BLaER1 (cell line): ENCODE results near the gene XIRP2.
"Not testable (repeated sequence)": the region's sequence is repeated elsewhere in the genome, so short reads cannot be mapped to it uniquely, and the experiment has no call there.

ENCODE experiments used
- H3K27ac ChIP-seq: shearing (Covaris generic); formaldehyde crosslinking; 2 replicates; pipeline ENCODE4 v1.8.1; 2022
- H3K27me3 ChIP-seq: shearing (Covaris generic); formaldehyde crosslinking; 2 replicates; pipeline ENCODE4 v1.8.1; 2022
- H3K36me3 ChIP-seq: shearing (Covaris generic); formaldehyde crosslinking; 2 replicates; pipeline ENCODE4 v1.8.1; 2022
- H3K4me1 ChIP-seq: shearing (Covaris generic); formaldehyde crosslinking; 2 replicates; pipeline ENCODE4 v1.8.1; 2022
- H3K4me2 ChIP-seq: shearing (Covaris generic); formaldehyde crosslinking; 2 replicates; pipeline ENCODE4 v1.8.1; 2022
- H3K4me3 ChIP-seq: shearing (Covaris generic); formaldehyde crosslinking; 2 replicates; pipeline ENCODE4 v1.8.1; 2022
- H3K9ac ChIP-seq: shearing (Covaris generic); formaldehyde crosslinking; 2 replicates; pipeline ENCODE4 v1.8.1; 2022
- H3K9me3 ChIP-seq: shearing (Covaris generic); formaldehyde crosslinking; 2 replicates; pipeline ENCODE4 v1.8.1; 2022
- H4K20me1 ChIP-seq: shearing (Covaris generic); formaldehyde crosslinking; 2 replicates; pipeline ENCODE4 v1.8.1; 2022
- Cebpa-rat ChIP-seq: shearing (Covaris generic); IDR thresholded peaks from 2 replicates; pipeline ENCODE4 v1.8.1; 2022

The XIRP2 gene

GRCh38 chr2:167100506-167100905, 212.2 kb downstream of the XIRP2 start:
- no peaks in the 10 kb centered on the region for H3K27me3 ChIP-seq
- no peak overlapping the region for H3K9ac ChIP-seq
- no peak overlapping the region for H3K4me2 ChIP-seq
- no peak overlapping the region for H3K4me3 ChIP-seq
- no peak for TF ChIP-seq Cebpa-rat
- H3K4me1 ChIP-seq, result no peaks in the 10 kb centered on the region
- no peak overlapping the region for H3K27ac ChIP-seq
- H4K20me1 ChIP-seq, result no peaks in the 10 kb centered on the region
- H3K9me3 ChIP-seq, result no peaks in the 10 kb centered on the region
- H3K36me3 ChIP-seq, result no peaks in the 10 kb centered on the region

GRCh38 chr2:167103028-167103756, 214.9 kb downstream of the XIRP2 start:
- no peak overlapping the region for H3K27ac ChIP-seq
- H3K9ac ChIP-seq, result no peak overlapping the region

GRCh38 chr2:167103757-167104133, 215.5 kb downstream of the XIRP2 start:
- H3K27me3 ChIP-seq, result no peaks in the 10 kb centered on the region
- H3K36me3 ChIP-seq, result no peaks in the 10 kb centered on the region
- no peak overlapping the region for H3K4me3 ChIP-seq
- no peak overlapping the region for H3K4me2 ChIP-seq
- no peak overlapping the region for H3K27ac ChIP-seq
- no peak overlapping the region for H3K9ac ChIP-seq
- no peaks in the 10 kb centered on the region for H3K9me3 ChIP-seq
- H3K4me1 ChIP-seq, result no peaks in the 10 kb centered on the region
- H4K20me1 ChIP-seq, result no peaks in the 10 kb centered on the region
- no peak for TF ChIP-seq Cebpa-rat

More at GRCh38 chr2:167103028-167103756, 214.9 kb downstream of the XIRP2 start:
- H3K4me1 ChIP-seq, result no peaks in the 10 kb centered on the region
- H3K4me2 ChIP-seq, result no peak overlapping the region
- TF ChIP-seq Cebpa-rat, result no peak
- no peaks in the 10 kb centered on the region for H3K9me3 ChIP-seq
- no peaks in the 10 kb centered on the region for H3K36me3 ChIP-seq
- no peaks in the 10 kb centered on the region for H4K20me1 ChIP-seq
- no peak overlapping the region for H3K4me3 ChIP-seq
- no peaks in the 10 kb centered on the region for H3K27me3 ChIP-seq

GRCh38 chr2:167104691-167105090, 216.4 kb downstream of the XIRP2 start:
- H3K27me3 ChIP-seq, result no peaks in the 10 kb centered on the region
- H3K4me3 ChIP-seq, result no peak overlapping the region
- H3K9ac ChIP-seq, result no peak overlapping the region
- H3K4me1 ChIP-seq, result no peaks in the 10 kb centered on the region
- no peaks in the 10 kb centered on the region for H3K36me3 ChIP-seq
- no peak overlapping the region for H3K27ac ChIP-seq
- H3K9me3 ChIP-seq, result no peaks in the 10 kb centered on the region
- TF ChIP-seq Cebpa-rat, result no peak
- H3K4me2 ChIP-seq, result no peak overlapping the region
- no peaks in the 10 kb centered on the region for H4K20me1 ChIP-seq

GRCh38 chr2:167109682-167110081, 221.4 kb downstream of the XIRP2 start:
- H3K9ac ChIP-seq, H3K36me3 ChIP-seq, H3K4me3 ChIP-seq, H3K4me1 ChIP-seq, H4K20me1 ChIP-seq, H3K4me2 ChIP-seq, H3K27me3 ChIP-seq, H3K27ac ChIP-seq, H3K9me3 ChIP-seq: not testable (repeated sequence)

GRCh38 chr2:167110345-167110744, 222.1 kb downstream of the XIRP2 start:
- no peak for TF ChIP-seq Cebpa-rat

GRCh38 chr2:167114018-167114417, 225.7 kb downstream of the XIRP2 start:
- Histone ChIP-seq H3K36me3 (no peaks in the 10 kb centered on the region), H4K20me1 (no peaks in the 10 kb centered on the region), H3K4me2 (no peak overlapping the region), H3K4me3 (no peak overlapping the region), H3K9me3 (no peaks in the 10 kb centered on the region), H3K9ac (no peak overlapping the region), H3K27me3 (no peaks in the 10 kb centered on the region), H3K27ac (no peak overlapping the region), H3K4me1 (no peaks in the 10 kb centered on the region)
- no peak for TF ChIP-seq Cebpa-rat

More at GRCh38 chr2:167110345-167110744, 222.1 kb downstream of the XIRP2 start:
- H3K36me3 ChIP-seq, result no peaks in the 10 kb centered on the region
- no peak overlapping the region for H3K4me2 ChIP-seq
- no peaks in the 10 kb centered on the region for H4K20me1 ChIP-seq
- no peaks in the 10 kb centered on the region for H3K27me3 ChIP-seq
- H3K9me3 ChIP-seq, result no peaks in the 10 kb centered on the region
- H3K4me1 ChIP-seq, result no peaks in the 10 kb centered on the region
- no peak overlapping the region for H3K9ac ChIP-seq
- H3K4me3 ChIP-seq, result no peak overlapping the region
- H3K27ac ChIP-seq, result no peak overlapping the region

- H3K4me2 ChIP-seq, result no peak overlapping the region
- no peaks in the 10 kb centered on the region for H4K20me1 ChIP-seq
- H3K4me1 ChIP-seq, result no peaks in the 10 kb centered on the region
- no peak overlapping the region for H3K9ac ChIP-seq
- H3K36me3 ChIP-seq, result no peaks in the 10 kb centered on the region
- no peaks in the 10 kb centered on the region for H3K9me3 ChIP-seq
- TF ChIP-seq Cebpa-rat, result no peak
- no peak overlapping the region for H3K27ac ChIP-seq
- no peak overlapping the region for H3K4me3 ChIP-seq
- no peaks in the 10 kb centered on the region for H3K27me3 ChIP-seq
These were observed 227.3 kb downstream of the XIRP2 start for GRCh38 chr2:167115541-167115940.

GRCh38 chr2:167122389-167122788, 234.1 kb downstream of the XIRP2 start:
- Histone ChIP-seq H3K27me3 (no peaks in the 10 kb centered on the region), H3K36me3 (no peaks in the 10 kb centered on the region), H3K9ac (no peak overlapping the region), H3K4me2 (no peak overlapping the region), H3K9me3 (no peaks in the 10 kb centered on the region), H3K4me1 (no peaks in the 10 kb centered on the region), H4K20me1 (no peaks in the 10 kb centered on the region), H3K4me3 (no peak overlapping the region), H3K27ac (no peak overlapping the region)
- no peak for TF ChIP-seq Cebpa-rat

- Histone ChIP-seq H3K4me3 (no peak overlapping the region), H3K9me3 (no peaks in the 10 kb centered on the region), H3K9ac (no peak overlapping the region), H3K27me3 (no peaks in the 10 kb centered on the region), H3K4me1 (no peaks in the 10 kb centered on the region), H3K4me2 (no peak overlapping the region), H3K36me3 (no peaks in the 10 kb centered on the region), H3K27ac (no peak overlapping the region), H4K20me1 (no peaks in the 10 kb centered on the region)
- TF ChIP-seq Cebpa-rat, result no peak
These were observed 237.9 kb downstream of the XIRP2 start for GRCh38 chr2:167126165-167126564.

- Histone ChIP-seq H3K27me3 (no peaks in the 10 kb centered on the region), H3K9me3 (no peaks in the 10 kb centered on the region), H3K27ac (no peak overlapping the region), H3K4me1 (no peaks in the 10 kb centered on the region), H4K20me1 (no peaks in the 10 kb centered on the region), H3K36me3 (no peaks in the 10 kb centered on the region), H3K9ac (no peak overlapping the region), H3K4me3 (no peak overlapping the region), H3K4me2 (no peak overlapping the region)
- no peak for TF ChIP-seq Cebpa-rat
These were observed 238.9 kb downstream of the XIRP2 start for GRCh38 chr2:167127135-167127534.
